Measurements from ENCODE around the gene CYB561D2. TPM values are rescaled to one million over a fixed set of nuclear protein-coding genes. Genes with fewer than 3 reads are reported as not detected.

CYB561D2 gene
- polyA plus RNA-seq, 2 donors = 12.8 to 21.8 TPM

GRCh38 chr3:50395070-50395860, 44.6 kb downstream of the CYB561D2 start:
- no peaks in the 10 kb centered on the region for H3K27me3 ChIP-seq (ENCODE audit: control insufficient read depth in 1 of 2, insufficient read depth in 2 of 2, low read length in 2 of 2)
- WGBS, 2 donors = 85% methylated on average over 10 of the region's 10 CpGs
- H3K9me3 ChIP-seq (ENCODE audit: control insufficient read depth in 2 of 2, insufficient read depth in 1 of 2, low read depth in 1 of 2, low read length in 1 of 2) = no peaks in the 10 kb centered on the region

GRCh38 chr3:50396502-50396901, 45.8 kb downstream of the CYB561D2 start:
- 70 to 75% methylated on average over 10 of the region's 10 CpGs for WGBS, 2 donors
- no peak overlapping the region for H3K4me3 ChIP-seq (ENCODE audit: low read depth in 1 of 2, low read length in 2 of 2)
- H3K36me3 ChIP-seq (ENCODE audit: control insufficient read depth in 2 of 2, insufficient read depth in 2 of 2, low read length in 1 of 2) = no peaks in the 10 kb centered on the region
- no peaks in the 10 kb centered on the region for H3K4me1 ChIP-seq (ENCODE audit: control insufficient read depth in 2 of 2, insufficient read depth in 2 of 2, low read length in 1 of 2)
- H3K9me3 ChIP-seq (ENCODE audit: control insufficient read depth in 2 of 2, insufficient read depth in 1 of 2, low read depth in 1 of 2, low read length in 1 of 2) = no peaks in the 10 kb centered on the region
- no peaks in the 10 kb centered on the region for H3K27me3 ChIP-seq (ENCODE audit: control insufficient read depth in 1 of 2, insufficient read depth in 2 of 2, low read length in 2 of 2)
- H3K27ac ChIP-seq (ENCODE audit: low read depth in 2 of 2, low read length in 1 of 2) = no peak overlapping the region

More at GRCh38 chr3:50395070-50395860, 44.6 kb downstream of the CYB561D2 start:
- no peaks in the 10 kb centered on the region for H3K36me3 ChIP-seq (ENCODE audit: control insufficient read depth in 2 of 2, insufficient read depth in 2 of 2, low read length in 1 of 2)
- H3K4me3 ChIP-seq (ENCODE audit: low read depth in 1 of 2, low read length in 2 of 2) = no peak overlapping the region
- no peak overlapping the region for H3K27ac ChIP-seq (ENCODE audit: low read depth in 2 of 2, low read length in 1 of 2)
- peaks cover 0 to 8% of the 10 kb centered on the region in 2 donors for H3K4me1 ChIP-seq (ENCODE audit: control insufficient read depth in 2 of 2, insufficient read depth in 2 of 2, low read length in 1 of 2)

- H3K36me3 ChIP-seq (ENCODE audit: control insufficient read depth in 2 of 2, insufficient read depth in 2 of 2, low read length in 1 of 2) = no peaks in the 10 kb centered on the region
- H3K4me3 ChIP-seq (ENCODE audit: low read depth in 1 of 2, low read length in 2 of 2) = no peak overlapping the region
- no peaks in the 10 kb centered on the region for H3K27me3 ChIP-seq (ENCODE audit: control insufficient read depth in 1 of 2, insufficient read depth in 2 of 2, low read length in 2 of 2)
- H3K27ac ChIP-seq (ENCODE audit: low read depth in 2 of 2, low read length in 1 of 2) = no peak overlapping the region
- no peaks in the 10 kb centered on the region for H3K4me1 ChIP-seq (ENCODE audit: control insufficient read depth in 2 of 2, insufficient read depth in 2 of 2, low read length in 1 of 2)
- 16 to 18% methylated on average over 5 of the region's 5 CpGs for WGBS, 2 donors
- H3K9me3 ChIP-seq (ENCODE audit: control insufficient read depth in 2 of 2, insufficient read depth in 1 of 2, low read depth in 1 of 2, low read length in 1 of 2) = no peaks in the 10 kb centered on the region
Measured at GRCh38 chr3:50401978-50402595, 51.4 kb downstream of the CYB561D2 start.

Other genes with a start within 250 kb of the CYB561D2 start
- gene SEMA3F, start 195.5 kb upstream of the CYB561D2 start, polyA plus RNA-seq = 10 to 100 TPM; 55.4 to 79.6 TPM
- under 1 TPM; 0.02 to 0.07 TPM for gene GNAT1, start 159.3 kb upstream of the CYB561D2 start, polyA plus RNA-seq
- under 1 TPM; 0.08 to 0.11 TPM for gene SLC38A3, start 145.6 kb upstream of the CYB561D2 start, polyA plus RNA-seq
- gene GNAI2, start 114.7 kb upstream of the CYB561D2 start, polyA plus RNA-seq = 10 to 100 TPM; 52.2 to 61.8 TPM
- 1 to 10 TPM; 5.2 to 7.8 TPM for gene SEMA3B, start 81.7 kb upstream of the CYB561D2 start, polyA plus RNA-seq
- under 1 TPM; 0.07 to 0.16 TPM for gene LSMEM2, start 71.8 kb upstream of the CYB561D2 start, polyA plus RNA-seq
- 10 to 100 TPM; 65.6 to 69.5 TPM for gene IFRD2, start 58.4 kb upstream of the CYB561D2 start, polyA plus RNA-seq
- gene HYAL3, start 51.5 kb upstream of the CYB561D2 start, polyA plus RNA-seq = 1 to 10 TPM; 3.4 to 5.1 TPM
- gene NAA80, start 51.5 kb upstream of the CYB561D2 start, polyA plus RNA-seq = 10 to 100 TPM in 1 of 2 donors, 1 to 10 TPM in 1; 6.9 to 11.2 TPM
- gene HYAL1, start 47.3 kb upstream of the CYB561D2 start, polyA plus RNA-seq = 1 to 10 TPM; 3.2 to 4.2 TPM
- 10 to 100 TPM; 25.6 to 43.1 TPM for gene HYAL2, start 28.1 kb upstream of the CYB561D2 start, polyA plus RNA-seq
- 10 to 100 TPM; 14.2 to 34.6 TPM for gene TUSC2, start 22.6 kb upstream of the CYB561D2 start, polyA plus RNA-seq
- 10 to 100 TPM; 15.0 to 20.3 TPM for gene RASSF1, start 10.0 kb upstream of the CYB561D2 start, polyA plus RNA-seq
- under 1 TPM; 0.29 to 0.35 TPM for gene ZMYND10, start 5.1 kb upstream of the CYB561D2 start, polyA plus RNA-seq
- gene NPRL2, start 87 bp upstream of the CYB561D2 start, polyA plus RNA-seq = 10 to 100 TPM; 14.9 to 16.4 TPM
- gene TMEM115, start 8.7 kb downstream of the CYB561D2 start, polyA plus RNA-seq = 10 to 100 TPM; 16.2 to 23.0 TPM
- gene CACNA2D2, start 152.8 kb downstream of the CYB561D2 start, polyA plus RNA-seq = under 1 TPM; 0.28 to 0.31 TPM
- gene C3orf18, start 216.9 kb downstream of the CYB561D2 start, polyA plus RNA-seq = 1 to 10 TPM; 1.8 to 2.0 TPM
- 10 to 100 TPM in 1 of 2 donors, 1 to 10 TPM in 1; 8.3 to 12.9 TPM for gene HEMK1, start 218.7 kb downstream of the CYB561D2 start, polyA plus RNA-seq

Data from esophagus (tissue), 2 donors.